H54 (cell line): ENCODE measurements around the gene TFB2M.
"Not testable (repeated sequence)": the region's sequence is repeated elsewhere in the genome, so short reads cannot be mapped to it uniquely, and the experiment has no call there.

Experiments
- DNase-seq: peaks from one replicate; pipeline ENCODE4 v3.0.0; 2011; ENCODE audit warnings: low spot score, mixed read lengths; ENCODE audit not compliant: insufficient read length
- FAIRE-seq: peaks from 3 replicates; lab custom pipeline; 2011; peaks lifted over from hg19 to GRCh38; lab: Jason Lieb, UNC
- POLR2A ChIP-seq: IDR thresholded peaks from 2 replicates; pipeline ENCODE4 v1.6.1; 2011; ENCODE audit warnings: low read depth, mild to moderate bottlenecking, low read length

The TFB2M gene

GRCh38 chr1:246573491-246573890 lies 7.4 kb upstream of the TFB2M start:
- no peak for FAIRE-seq
- no peak for DNase-seq
- no peak for TF ChIP-seq POLR2A

- TF ChIP-seq POLR2A = no peak
- DNase-seq (no peak), FAIRE-seq (no peak)
Observed at GRCh38 chr1:246572785-246573184, 6.7 kb upstream of the TFB2M start.

- FAIRE-seq (no peak), DNase-seq (no peak)
- TF ChIP-seq POLR2A = no peak
Observed at GRCh38 chr1:246571953-246572352, 5.9 kb upstream of the TFB2M start.

DNA sequence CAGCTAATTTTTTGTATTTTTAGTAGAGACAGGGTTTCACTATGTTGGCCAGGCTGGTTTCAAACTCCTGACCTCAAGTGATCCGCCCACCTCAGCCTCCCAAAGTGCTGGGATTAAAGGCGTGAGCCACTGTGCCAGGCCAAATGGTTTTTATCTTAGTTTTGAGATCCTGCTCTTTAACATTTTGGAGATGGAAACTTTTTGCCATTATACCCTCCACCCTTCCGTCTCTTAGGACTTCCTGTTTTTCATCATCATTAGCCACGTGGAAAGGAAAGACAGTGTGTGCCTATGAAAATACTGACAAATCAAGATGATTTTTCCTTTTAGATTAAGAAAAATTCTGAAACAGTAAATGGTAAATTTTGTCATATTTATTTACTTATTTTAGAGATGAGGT lies 5.2 kb upstream of the TFB2M start:
- not testable (repeated sequence) for FAIRE-seq, DNase-seq

GRCh38 chr1:246569248-246570238 lies 3.5 kb upstream of the TFB2M start:
- TF ChIP-seq POLR2A = no peak
- DNase-seq (no peak), FAIRE-seq (no peak)

- no peak for TF ChIP-seq POLR2A
- DNase-seq = no peak
- FAIRE-seq = no peak
Observed at GRCh38 chr1:246567646-246568235, 1.7 kb upstream of the TFB2M start.

GRCh38 chr1:246566813-246567645 lies 968 bp upstream of the TFB2M start:
- no peak for TF ChIP-seq POLR2A
- DNase-seq = no peak
- FAIRE-seq = no peak

- DNase-seq (no peak), FAIRE-seq (no peak)
- TF ChIP-seq POLR2A = no peak
Observed at GRCh38 chr1:246565751-246566127, 322 bp downstream of the TFB2M start.

- FAIRE-seq = no peak
- TF ChIP-seq POLR2A = no peak
- no peak for DNase-seq
Observed at GRCh38 chr1:246564839-246565750, 966 bp downstream of the TFB2M start.

DNA sequence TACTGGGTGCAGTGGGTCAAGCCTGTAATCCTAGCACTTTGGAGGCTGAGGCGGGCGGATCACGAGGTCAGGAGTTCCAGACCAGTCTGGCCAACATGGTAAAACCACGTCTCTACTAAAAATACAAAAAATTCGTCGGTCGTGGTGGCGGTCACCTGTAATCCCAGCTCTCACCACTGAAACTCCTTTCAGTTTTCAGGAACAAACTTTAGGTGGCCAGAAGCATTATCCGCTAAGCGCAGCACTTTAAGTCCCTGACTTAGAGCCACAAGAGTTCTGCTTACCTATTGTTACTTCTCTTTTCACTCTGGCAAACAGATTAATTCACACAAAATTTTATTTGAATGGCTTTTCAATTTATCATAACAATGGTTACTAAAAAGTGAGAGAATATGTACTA lies 5.2 kb downstream of the TFB2M start:
- not testable (repeated sequence) for DNase-seq, FAIRE-seq

GRCh38 chr1:246559310-246559709 lies 6.8 kb downstream of the TFB2M start:
- no peak for FAIRE-seq
- no peak for TF ChIP-seq POLR2A
- DNase-seq = no peak

- no peak for DNase-seq
- TF ChIP-seq POLR2A = no peak
- no peak for FAIRE-seq
Observed at GRCh38 chr1:246558041-246558440, 8.0 kb downstream of the TFB2M start.

GRCh38 chr1:246554201-246554600 lies 11.9 kb downstream of the TFB2M start:
- FAIRE-seq = no peak
- no peak for DNase-seq
- TF ChIP-seq POLR2A = no peak
